Measurements from ENCODE around the gene NACA2. TPM values are rescaled to one million over a fixed set of nuclear protein-coding genes. Genes with fewer than 3 reads are reported as not detected.
"Not testable (repeated sequence)": the region's sequence is repeated elsewhere in the genome, so short reads cannot be mapped to it uniquely, and the experiment has no call there.

NACA2 gene
- total RNA-seq, 1 donor from 2014 or later = not detected

- Mint-ChIP-seq H3K27me3 (peaks cover 14% of the 10 kb centered on the region), H3K4me3 (no peak overlapping the region), H3K36me3 (no peaks in the 10 kb centered on the region), H3K4me1 (ENCODE audit: unreplicated experiment) (no peaks in the 10 kb centered on the region), H3K9me3 (peaks cover 8% of the 10 kb centered on the region), H3K27ac (no peak overlapping the region)
- no peak for TF ChIP-seq CTCF (conservative IDR thresholded peaks at IDR 0.05)
- no peak for DNase-seq (ENCODE audit: extremely low spot score, unreplicated experiment)
These were observed 43.1 kb upstream of the NACA2 start for GRCh38 chr17:61634011-61634539.

- DNase-seq (ENCODE audit: extremely low spot score, unreplicated experiment) = no peak
- Mint-ChIP-seq H3K36me3 (no peaks in the 10 kb centered on the region), H3K9me3 (peaks cover 8% of the 10 kb centered on the region), H3K4me1 (ENCODE audit: unreplicated experiment) (no peaks in the 10 kb centered on the region), H3K27ac (no peak overlapping the region), H3K4me3 (no peak overlapping the region), H3K27me3 (peaks cover 12% of the 10 kb centered on the region)
- no peak for TF ChIP-seq CTCF (conservative IDR thresholded peaks at IDR 0.05)
These were observed 41.8 kb upstream of the NACA2 start for GRCh38 chr17:61632826-61633225.

GRCh38 chr17:61631800-61632199 is 40.8 kb upstream of the NACA2 start:
- Mint-ChIP-seq H3K36me3 (no peaks in the 10 kb centered on the region), H3K27me3 (peaks cover 8% of the 10 kb centered on the region), H3K4me3 (no peak overlapping the region), H3K27ac (no peak overlapping the region), H3K9me3 (peaks cover 8% of the 10 kb centered on the region), H3K4me1 (ENCODE audit: unreplicated experiment) (no peaks in the 10 kb centered on the region)
- TF ChIP-seq CTCF (conservative IDR thresholded peaks at IDR 0.05) = no peak
- no peak for DNase-seq (ENCODE audit: extremely low spot score, unreplicated experiment)

- not testable (repeated sequence) for H3K36me3 Mint-ChIP-seq; H3K27ac Mint-ChIP-seq; H3K4me3 Mint-ChIP-seq; H3K9me3 Mint-ChIP-seq; H3K4me1 Mint-ChIP-seq (ENCODE audit: unreplicated experiment); DNase-seq (ENCODE audit: extremely low spot score, unreplicated experiment); H3K27me3 Mint-ChIP-seq
These were observed 37.1 kb upstream of the NACA2 start for GRCh38 chr17:61628158-61628557.

GRCh38 chr17:61627658-61628057 is 36.6 kb upstream of the NACA2 start:
- Mint-ChIP-seq H3K4me3 (no peak overlapping the region), H3K27me3 (peaks cover 10% of the 10 kb centered on the region), H3K36me3 (no peaks in the 10 kb centered on the region), H3K4me1 (ENCODE audit: unreplicated experiment) (no peaks in the 10 kb centered on the region), H3K27ac (no peak overlapping the region), H3K9me3 (peaks cover 8% of the 10 kb centered on the region)
- no peak for TF ChIP-seq CTCF (conservative IDR thresholded peaks at IDR 0.05)
- DNase-seq (ENCODE audit: extremely low spot score, unreplicated experiment) = no peak

- H3K4me3 Mint-ChIP-seq = no peak overlapping the region
- DNase-seq (ENCODE audit: extremely low spot score, unreplicated experiment) = no peak
- H3K27me3 Mint-ChIP-seq = peaks cover 10% of the 10 kb centered on the region
- H3K4me1 Mint-ChIP-seq (ENCODE audit: unreplicated experiment) = no peaks in the 10 kb centered on the region
- peaks cover 8% of the 10 kb centered on the region for H3K9me3 Mint-ChIP-seq
- no peak overlapping the region for H3K27ac Mint-ChIP-seq
- no peaks in the 10 kb centered on the region for H3K36me3 Mint-ChIP-seq
- TF ChIP-seq CTCF (conservative IDR thresholded peaks at IDR 0.05) = no peak
These were observed 36.1 kb upstream of the NACA2 start for GRCh38 chr17:61627125-61627524.

Data from type B pancreatic cell (in vitro differentiated cells).